GM19467 (cell line): ENCODE data around the gene TCFL5.

Experiments used
- ATAC-seq: cut with Tn5 transposase; IDR thresholded peaks from one replicate; pipeline ENCODE4 v1.9.1; 2021; ENCODE audit warnings: mild to moderate bottlenecking, moderate library complexity; ENCODE audit not compliant: unreplicated experiment

The TCFL5 gene

GRCh38 chr20:62838128-62838891 lies 23.3 kb downstream of the TCFL5 start:
- peak; percentile 64 for ATAC-seq

- ATAC-seq: no peak
These were observed 23.9 kb downstream of the TCFL5 start for GRCh38 chr20:62837790-62838127.

GRCh38 chr20:62836967-62837490 lies 24.6 kb downstream of the TCFL5 start:
- no peak for ATAC-seq

- no peak for ATAC-seq
These were observed 25.4 kb downstream of the TCFL5 start for GRCh38 chr20:62835931-62836861.

- ATAC-seq: no peak
These were observed 26.5 kb downstream of the TCFL5 start for GRCh38 chr20:62834967-62835730.

- no peak for ATAC-seq
These were observed 28.7 kb downstream of the TCFL5 start for GRCh38 chr20:62832951-62833391.

- ATAC-seq: no peak
These were observed 29.3 kb downstream of the TCFL5 start for GRCh38 chr20:62832212-62832922.

- no peak for ATAC-seq
These were observed 29.8 kb downstream of the TCFL5 start for GRCh38 chr20:62831854-62832211.

- no peak for ATAC-seq
These were observed 30.2 kb downstream of the TCFL5 start for GRCh38 chr20:62831361-62831788.

GRCh38 chr20:62830821-62831220 lies 30.8 kb downstream of the TCFL5 start:
- ATAC-seq: no peak

GRCh38 chr20:62830251-62830650 lies 31.4 kb downstream of the TCFL5 start:
- ATAC-seq: no peak

GRCh38 chr20:62829231-62830230 lies 32.1 kb downstream of the TCFL5 start:
- no peak for ATAC-seq

GRCh38 chr20:62828511-62829230 lies 33.0 kb downstream of the TCFL5 start:
- no peak for ATAC-seq

GRCh38 chr20:62828051-62828450 lies 33.6 kb downstream of the TCFL5 start:
- no peak for ATAC-seq

- no peak for ATAC-seq
These were observed 34.1 kb downstream of the TCFL5 start for GRCh38 chr20:62827311-62828038.

GRCh38 chr20:62826646-62827310 lies 34.8 kb downstream of the TCFL5 start:
- ATAC-seq: no peak

- no peak for ATAC-seq
These were observed 35.5 kb downstream of the TCFL5 start for GRCh38 chr20:62825986-62826645.
